Dendritic cell treated with granulocyte-macrophage colony-stimulating factor and Interleukin-4, amounts not matched to agents 40 ng/mL and 50 ng/mL, for 4 days (primary cell): Measurements from ENCODE around the gene SLC25A45.

ENCODE experiments used
- H3K27ac Mint-ChIP-seq: one replicate; pipeline ENCODE4 v1.8.0; 2022; ENCODE audit warnings: mild to moderate bottlenecking, mixed read lengths
- H3K27me3 Mint-ChIP-seq: one replicate; pipeline ENCODE4 v1.8.0; 2022; ENCODE audit warnings: mild to moderate bottlenecking, mixed read lengths
- H3K36me3 Mint-ChIP-seq: one replicate; pipeline ENCODE4 v1.8.0; 2022; ENCODE audit warnings: low read depth, mixed read lengths
- H3K4me1 Mint-ChIP-seq: one replicate; pipeline ENCODE4 v1.8.0; 2022; ENCODE audit warnings: low read depth, mixed read lengths
- H3K4me3 Mint-ChIP-seq: one replicate; pipeline ENCODE4 v1.8.0; 2022; ENCODE audit warnings: mild to moderate bottlenecking, moderate library complexity, mixed read lengths
- H3K9me3 Mint-ChIP-seq: one replicate; pipeline ENCODE4 v1.8.0; 2022; ENCODE audit warnings: mixed read lengths
- intact Hi-C: fragments of 100-400 bp; cut with micrococcal nuclease; formaldehyde crosslinking; loops from one replicate; pipeline ENCODE4 v1.15.0; 2022

Gene SLC25A45

DNA sequence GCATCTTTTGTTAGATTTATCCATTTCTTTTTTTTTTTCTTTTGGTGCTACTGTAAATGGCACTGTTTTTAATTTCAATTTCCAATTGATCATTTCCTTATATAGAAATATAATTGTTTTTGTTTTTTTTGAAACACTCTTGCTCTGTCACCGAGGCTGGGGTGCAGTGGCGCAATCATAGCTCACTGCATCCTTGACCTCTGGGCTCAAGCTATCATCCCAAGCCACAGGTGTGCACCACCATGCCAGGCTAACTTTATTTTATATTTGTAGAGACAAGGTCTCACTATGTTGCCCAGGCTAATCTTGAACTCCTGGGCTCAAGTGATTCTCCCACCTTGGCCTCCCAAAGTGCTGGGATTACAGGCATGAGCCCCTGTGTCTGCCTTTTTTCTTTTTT lies 20.3 kb upstream of the SLC25A45 start:
- Mint-ChIP-seq H3K27me3 (no peaks in the 10 kb centered on the region), H3K27ac (peak overlapping the region; percentile 90), H3K4me3 (no peak overlapping the region), H3K4me1 (peaks cover 51% of the 10 kb centered on the region), H3K36me3 (peaks cover 96% of the 10 kb centered on the region), H3K9me3 (no peaks in the 10 kb centered on the region)
- intact Hi-C loops: no loop called here

DNA sequence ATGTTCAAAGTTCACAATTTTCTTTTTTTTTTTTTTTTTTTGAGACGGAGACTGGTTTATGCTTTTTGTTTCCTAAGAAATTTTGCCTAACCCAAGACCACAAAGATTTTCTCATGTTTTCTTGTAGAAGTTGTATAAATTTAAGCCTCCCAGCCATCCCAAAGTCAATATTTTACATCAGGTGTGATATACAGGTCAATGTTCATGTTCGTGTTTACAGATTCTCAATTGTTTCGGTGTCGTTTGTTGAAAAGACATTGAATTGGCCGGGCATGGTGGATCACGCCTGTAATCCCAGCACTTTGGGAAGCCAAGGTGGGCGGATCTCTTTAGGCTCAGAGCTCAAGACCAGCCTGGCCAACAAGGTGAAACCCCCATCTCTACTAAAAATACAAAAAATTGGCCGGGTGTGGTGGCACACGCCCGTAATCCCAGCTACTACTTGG lies 19.4 kb upstream of the SLC25A45 start:
- Mint-ChIP-seq H3K27ac (peak overlapping the region; percentile 37), H3K4me1 (peaks cover 51% of the 10 kb centered on the region), H3K4me3 (no peak overlapping the region), H3K27me3 (no peaks in the 10 kb centered on the region), H3K9me3 (no peaks in the 10 kb centered on the region), H3K36me3 (peaks cover 96% of the 10 kb centered on the region)
- intact Hi-C loops: no loop called here

DNA sequence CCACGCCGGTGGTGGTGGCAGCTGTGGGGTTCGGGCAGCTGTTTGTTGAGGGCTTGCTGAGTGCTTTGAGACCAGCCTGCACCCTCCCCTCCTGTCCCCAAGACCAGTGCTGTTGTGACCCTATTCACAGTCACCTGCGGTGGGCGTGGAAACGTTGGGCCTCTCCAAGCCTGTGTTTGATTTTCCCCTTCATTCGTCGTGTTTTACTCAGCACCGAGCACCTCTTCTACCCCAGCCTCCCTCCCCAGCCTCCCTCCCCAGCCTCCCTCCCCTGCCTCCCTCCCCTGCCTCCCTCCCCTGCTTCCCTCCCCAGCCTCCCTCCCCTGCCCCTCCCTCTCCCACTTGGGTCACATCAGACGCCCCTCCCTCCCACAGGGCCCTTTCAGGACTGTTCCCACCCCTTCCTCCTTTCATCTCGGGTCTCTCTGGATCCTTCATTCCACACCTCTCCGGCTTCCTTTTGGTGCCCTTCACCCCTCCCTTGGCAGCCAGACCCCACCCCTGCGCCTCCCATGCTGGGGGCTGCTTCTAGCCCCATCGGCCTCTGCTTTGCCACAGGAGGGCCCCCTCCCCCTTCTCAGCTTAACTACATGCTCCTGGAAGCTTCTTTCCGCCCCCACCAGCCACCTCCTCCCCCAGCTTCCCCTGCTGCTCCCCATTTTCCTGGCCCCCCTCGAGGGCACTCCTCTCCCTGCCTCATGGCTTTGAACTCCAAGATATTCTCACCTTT lies 18.8 kb upstream of the SLC25A45 start:
- intact Hi-C loops: no loop called here
- peaks cover 96% of the 10 kb centered on the region for H3K36me3 Mint-ChIP-seq
- H3K27ac Mint-ChIP-seq: peak overlapping the region; percentile 37
- peaks cover 51% of the 10 kb centered on the region for H3K4me1 Mint-ChIP-seq
- H3K4me3 Mint-ChIP-seq: no peak overlapping the region
- H3K27me3 Mint-ChIP-seq: no peaks in the 10 kb centered on the region
- no peaks in the 10 kb centered on the region for H3K9me3 Mint-ChIP-seq

DNA sequence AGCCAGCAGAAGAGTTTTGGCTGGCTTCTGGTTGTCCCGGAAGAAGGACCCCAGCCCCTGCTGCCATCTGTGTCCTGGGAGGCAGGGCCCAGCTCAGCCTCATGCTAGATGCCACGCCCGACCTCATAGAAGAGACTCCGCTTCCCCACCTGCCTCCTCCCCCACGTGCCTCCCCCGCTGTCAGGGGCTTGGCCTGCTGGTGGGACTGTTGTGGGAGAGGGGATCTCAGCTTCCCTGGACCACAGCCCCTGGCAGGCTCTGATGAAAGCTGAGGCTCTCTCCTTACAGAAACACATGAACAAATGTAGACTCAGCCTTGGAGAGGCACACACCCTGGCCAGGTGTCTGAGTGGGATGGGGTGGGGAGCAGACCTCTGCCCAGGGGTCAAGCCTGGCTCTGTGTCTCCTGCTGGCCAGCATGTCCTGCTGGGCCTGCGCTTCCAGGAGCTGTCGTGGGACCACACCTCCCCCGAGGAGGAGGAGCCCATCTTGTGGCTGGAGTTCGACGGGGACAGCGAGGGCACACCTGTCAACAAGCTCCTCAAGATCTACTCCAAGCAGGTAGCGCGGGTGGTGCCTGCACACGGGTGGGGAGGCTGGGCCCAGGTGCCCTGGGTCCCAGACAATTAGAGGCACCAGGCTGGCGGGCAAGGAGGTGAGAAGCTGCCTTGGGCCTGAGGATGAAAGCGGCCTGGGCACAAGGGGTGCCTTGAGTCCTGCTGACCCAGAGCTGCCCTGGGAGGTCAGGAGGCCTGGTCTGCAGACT lies 18.0 kb upstream of the SLC25A45 start:
- peaks cover 96% of the 10 kb centered on the region for H3K36me3 Mint-ChIP-seq
- intact Hi-C loops: no loop called here
- peak overlapping the region; percentile 39 for H3K27ac Mint-ChIP-seq
- H3K9me3 Mint-ChIP-seq: no peaks in the 10 kb centered on the region
- H3K27me3 Mint-ChIP-seq: no peaks in the 10 kb centered on the region
- peaks cover 51% of the 10 kb centered on the region for H3K4me1 Mint-ChIP-seq
- no peak overlapping the region for H3K4me3 Mint-ChIP-seq

DNA sequence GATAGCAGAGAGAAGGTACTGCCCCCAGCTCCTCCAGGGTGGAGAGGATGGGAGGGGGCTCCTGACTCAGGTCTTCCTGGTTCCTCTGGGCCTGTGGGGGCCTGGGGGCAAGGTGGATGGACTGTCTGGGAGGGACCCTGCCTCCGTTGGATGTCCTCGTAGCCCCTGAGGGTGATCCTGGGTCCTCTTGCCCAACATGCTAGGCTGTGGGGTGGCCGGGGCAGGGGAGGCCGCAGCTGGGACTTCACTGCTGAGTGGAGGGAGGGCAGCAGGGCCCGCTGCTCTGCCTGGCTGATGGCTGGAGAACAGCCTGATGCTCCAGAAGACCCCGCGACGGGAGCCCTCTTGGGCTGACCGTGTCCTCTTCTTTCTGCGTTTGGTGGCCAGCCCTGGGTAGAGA lies 17.4 kb upstream of the SLC25A45 start:
- peak overlapping the region; percentile 39 for H3K27ac Mint-ChIP-seq
- peaks cover 96% of the 10 kb centered on the region for H3K36me3 Mint-ChIP-seq
- intact Hi-C loops: no loop called here
- no peaks in the 10 kb centered on the region for H3K9me3 Mint-ChIP-seq
- H3K4me1 Mint-ChIP-seq: peaks cover 51% of the 10 kb centered on the region
- no peaks in the 10 kb centered on the region for H3K27me3 Mint-ChIP-seq
- no peak overlapping the region for H3K4me3 Mint-ChIP-seq

DNA sequence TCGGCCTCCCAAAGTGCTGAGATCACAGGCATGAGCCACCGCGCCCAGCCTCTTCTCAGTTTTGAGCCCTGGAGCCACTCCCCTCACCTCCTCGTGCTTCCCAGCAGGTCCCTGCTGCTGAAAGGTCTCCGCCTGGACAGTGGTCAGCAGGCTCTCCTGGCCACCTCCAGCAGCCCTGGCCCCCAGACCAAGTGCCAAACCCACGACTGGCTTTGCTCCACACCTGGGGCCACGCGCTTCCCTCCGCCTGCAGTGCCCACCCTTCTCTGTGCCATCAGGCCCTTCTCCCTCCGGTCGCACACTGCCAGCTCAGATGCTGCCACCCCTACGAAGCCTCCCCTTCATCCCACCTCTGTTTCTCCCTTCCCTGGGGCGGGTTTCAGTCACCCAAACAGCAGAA lies 16.8 kb upstream of the SLC25A45 start:
- no peak overlapping the region for H3K4me3 Mint-ChIP-seq
- no peaks in the 10 kb centered on the region for H3K27me3 Mint-ChIP-seq
- no peak overlapping the region for H3K27ac Mint-ChIP-seq
- H3K36me3 Mint-ChIP-seq: peaks cover 96% of the 10 kb centered on the region
- H3K4me1 Mint-ChIP-seq: peaks cover 45% of the 10 kb centered on the region
- no peaks in the 10 kb centered on the region for H3K9me3 Mint-ChIP-seq
- intact Hi-C loops: no loop called here

DNA sequence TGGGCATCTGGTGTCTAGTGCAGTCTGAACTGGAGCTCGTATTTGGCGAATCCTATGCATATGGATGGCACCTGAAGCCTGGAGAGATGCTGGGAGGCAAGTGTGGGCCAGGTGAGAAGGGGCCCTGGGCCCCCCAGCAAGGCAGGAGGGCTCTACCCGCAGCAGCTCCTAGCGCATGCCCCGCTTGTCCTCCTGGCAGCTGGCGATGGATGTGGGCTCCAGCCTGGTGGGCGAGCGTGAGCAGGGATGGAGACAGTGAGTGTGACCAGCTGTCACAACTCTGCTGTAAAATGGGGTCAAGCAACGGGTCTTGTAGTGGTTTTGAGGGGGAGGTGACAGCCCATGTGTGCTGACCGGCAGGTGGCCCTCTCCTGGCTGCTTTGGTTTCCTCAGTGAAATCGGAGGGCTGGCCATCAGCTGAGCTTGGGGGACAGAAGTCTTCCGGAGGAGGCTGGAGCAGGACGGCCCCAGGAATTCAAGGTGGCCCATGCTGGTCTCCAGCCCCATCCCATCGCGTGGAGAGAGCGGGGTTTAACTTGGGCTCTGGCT lies 16.0 kb upstream of the SLC25A45 start:
- Mint-ChIP-seq H3K27me3 (no peaks in the 10 kb centered on the region), H3K4me3 (no peak overlapping the region), H3K9me3 (no peaks in the 10 kb centered on the region), H3K27ac (no peak overlapping the region), H3K36me3 (peaks cover 96% of the 10 kb centered on the region), H3K4me1 (peaks cover 37% of the 10 kb centered on the region)
- intact Hi-C loops: no loop called here

DNA sequence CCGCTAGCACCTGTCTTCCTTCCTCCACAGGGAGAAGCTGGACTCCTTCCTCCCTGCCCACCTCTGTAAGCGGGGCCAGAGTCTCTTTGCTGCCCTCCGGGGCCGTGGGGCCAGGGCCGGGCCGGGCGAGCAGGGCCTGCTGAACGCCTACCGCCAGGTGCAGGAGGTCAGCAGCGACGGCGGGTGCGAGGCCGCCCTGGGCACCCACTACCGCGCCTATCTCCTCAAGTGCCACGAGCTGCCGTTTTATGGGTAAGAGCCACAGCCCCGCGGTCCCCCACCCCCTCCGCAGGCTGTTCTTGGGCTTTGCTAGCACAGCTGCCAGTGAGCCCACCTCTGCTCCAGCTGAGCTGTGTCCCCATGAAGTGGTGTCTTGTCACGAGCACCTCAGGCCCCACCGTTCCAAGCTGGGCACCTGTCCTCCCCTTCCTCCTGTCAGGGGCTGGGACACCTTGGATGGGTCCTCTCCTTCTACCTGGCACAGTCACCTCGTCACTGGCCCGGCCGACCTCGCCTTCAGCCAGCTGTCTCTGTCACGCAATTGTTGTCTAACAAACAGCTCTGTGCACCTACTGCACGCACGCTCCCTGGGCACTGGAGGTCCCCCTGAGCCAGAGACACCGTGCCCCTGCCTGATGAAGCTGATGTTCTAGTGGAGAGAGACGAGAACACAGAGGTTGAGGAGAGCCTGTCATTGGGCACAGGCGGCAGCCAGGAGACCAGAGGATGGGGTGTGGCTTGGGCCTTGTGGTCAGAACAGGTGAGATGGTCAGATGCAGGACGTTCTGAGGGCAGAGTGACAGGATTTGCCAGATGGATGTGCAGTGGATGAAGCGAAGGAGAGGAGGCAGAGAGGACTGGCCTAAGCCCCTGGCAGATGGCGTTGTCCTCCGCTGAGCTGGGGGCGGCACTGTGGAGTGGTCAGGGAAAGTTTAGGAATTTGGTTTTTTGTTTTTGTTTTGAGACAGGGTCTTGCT lies 14.6 kb upstream of the SLC25A45 start:
- Mint-ChIP-seq H3K36me3 (peaks cover 100% of the 10 kb centered on the region), H3K4me1 (peaks cover 33% of the 10 kb centered on the region), H3K4me3 (no peak overlapping the region), H3K27ac (no peak overlapping the region), H3K27me3 (no peaks in the 10 kb centered on the region), H3K9me3 (no peaks in the 10 kb centered on the region)
- intact Hi-C loops: no loop called here

DNA sequence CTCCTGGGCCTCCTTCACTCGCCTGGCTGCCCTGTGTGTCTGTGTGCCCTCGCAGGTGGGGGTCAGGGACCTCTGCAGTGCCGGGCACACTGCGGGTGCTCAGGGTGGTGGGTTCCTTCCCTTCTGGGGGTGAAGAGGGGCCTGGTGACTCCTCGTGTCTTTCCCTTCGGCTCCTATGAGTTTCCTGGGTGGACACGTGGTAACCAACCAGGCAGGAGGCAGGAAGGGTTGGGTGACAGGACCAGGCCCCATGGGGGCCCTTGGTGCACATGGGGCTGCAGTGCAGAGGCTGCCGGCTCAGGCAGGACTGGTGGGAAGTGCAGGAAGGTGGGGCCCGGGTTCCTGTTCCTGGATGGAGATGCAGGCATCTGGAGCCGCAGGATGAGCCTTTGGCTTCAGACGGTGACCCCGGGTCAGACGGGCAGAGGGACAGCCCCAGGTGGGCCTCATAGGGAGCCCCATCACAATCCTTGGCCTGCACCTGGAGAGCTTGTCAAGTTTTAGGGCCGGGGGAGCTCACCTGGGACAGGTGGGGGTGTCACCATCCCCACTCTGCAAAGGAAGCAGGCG lies 13.6 kb upstream of the SLC25A45 start:
- Mint-ChIP-seq H3K9me3 (no peaks in the 10 kb centered on the region), H3K4me1 (peaks cover 30% of the 10 kb centered on the region), H3K4me3 (no peak overlapping the region), H3K27me3 (no peaks in the 10 kb centered on the region), H3K27ac (no peak overlapping the region), H3K36me3 (peaks cover 100% of the 10 kb centered on the region)
- intact Hi-C loops: no loop called here

DNA sequence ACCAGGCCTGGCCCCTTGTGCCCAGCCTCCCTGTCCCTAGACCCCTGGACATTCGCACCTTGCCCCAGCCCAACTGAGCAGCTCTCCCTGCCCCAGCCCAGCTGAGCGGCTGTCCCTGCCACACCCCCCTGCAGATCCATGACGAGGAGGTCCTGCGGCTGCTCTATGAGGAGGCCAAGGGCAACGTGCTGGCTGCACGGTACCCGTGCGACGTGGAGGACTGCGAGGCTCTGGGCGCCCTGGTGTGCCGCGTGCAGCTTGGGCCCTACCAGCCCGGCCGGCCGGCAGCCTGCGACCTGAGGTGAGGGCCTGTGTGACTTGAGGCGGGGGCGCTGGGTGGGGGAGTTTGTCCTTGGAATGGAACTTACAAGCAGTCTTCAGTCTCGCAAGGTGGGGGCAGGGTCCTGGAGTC lies 11.7 kb upstream of the SLC25A45 start:
- Mint-ChIP-seq H3K27me3 (no peaks in the 10 kb centered on the region), H3K4me3 (no peak overlapping the region), H3K36me3 (peaks cover 100% of the 10 kb centered on the region), H3K9me3 (no peaks in the 10 kb centered on the region), H3K4me1 (peaks cover 34% of the 10 kb centered on the region), H3K27ac (no peak overlapping the region)
- intact Hi-C loops: no loop called here

DNA sequence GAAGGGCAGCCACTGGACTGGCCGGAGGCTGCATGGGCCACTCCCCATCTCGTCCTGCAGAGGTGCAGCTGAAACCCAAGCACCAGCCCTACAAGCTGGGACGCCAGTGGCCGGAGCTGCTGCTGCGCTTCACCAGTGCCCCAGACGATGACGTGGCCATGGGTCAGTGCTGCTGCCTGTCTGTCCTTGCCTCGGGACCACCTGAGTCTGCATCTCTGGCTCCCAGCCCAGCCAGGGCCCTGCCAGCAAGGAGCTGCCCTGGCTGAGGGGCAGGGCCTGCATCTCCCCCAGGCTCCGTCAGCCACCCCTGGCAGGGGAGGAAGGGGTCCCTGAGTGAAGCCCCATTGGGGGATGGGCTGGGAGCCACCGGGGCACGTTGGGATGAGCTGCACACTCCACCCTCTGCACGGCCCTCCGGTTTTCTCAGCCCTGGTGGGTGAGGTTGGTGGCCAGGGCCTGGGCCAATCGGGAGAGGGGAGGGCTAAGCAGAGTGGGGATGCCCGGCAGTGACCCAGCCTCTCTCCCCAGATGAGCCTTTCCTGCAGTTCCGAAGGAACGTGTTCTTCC lies 11.2 kb upstream of the SLC25A45 start:
- Mint-ChIP-seq H3K27ac (no peak overlapping the region), H3K4me3 (no peak overlapping the region), H3K9me3 (no peaks in the 10 kb centered on the region), H3K27me3 (no peaks in the 10 kb centered on the region), H3K4me1 (peaks cover 39% of the 10 kb centered on the region), H3K36me3 (peaks cover 100% of the 10 kb centered on the region)
- intact Hi-C loops: no loop called here

DNA sequence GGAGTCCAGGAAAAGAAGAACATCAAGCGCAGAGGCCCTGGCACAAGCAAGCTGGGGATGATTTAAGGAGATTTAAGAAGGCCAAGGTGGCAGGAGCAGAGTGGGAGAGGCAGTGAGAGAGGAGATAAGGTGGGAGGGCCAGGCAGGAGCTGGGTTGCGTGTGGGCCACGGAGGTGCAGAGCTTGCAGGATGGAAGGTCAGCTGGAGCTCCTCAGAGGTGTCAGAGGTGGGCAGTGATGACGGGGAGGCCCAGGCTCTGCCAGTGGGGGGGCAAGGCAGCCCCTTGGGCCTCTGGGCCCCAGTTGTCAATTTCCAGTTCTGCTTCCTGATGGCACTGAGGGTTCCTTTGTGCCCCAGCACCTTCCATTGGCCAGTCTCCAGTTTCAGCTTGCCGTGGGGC lies 10.5 kb upstream of the SLC25A45 start:
- intact Hi-C loops: no loop called here
- H3K36me3 Mint-ChIP-seq: peaks cover 98% of the 10 kb centered on the region
- H3K4me3 Mint-ChIP-seq: no peak overlapping the region
- no peaks in the 10 kb centered on the region for H3K27me3 Mint-ChIP-seq
- no peak overlapping the region for H3K27ac Mint-ChIP-seq
- peaks cover 46% of the 10 kb centered on the region for H3K4me1 Mint-ChIP-seq
- no peaks in the 10 kb centered on the region for H3K9me3 Mint-ChIP-seq

DNA sequence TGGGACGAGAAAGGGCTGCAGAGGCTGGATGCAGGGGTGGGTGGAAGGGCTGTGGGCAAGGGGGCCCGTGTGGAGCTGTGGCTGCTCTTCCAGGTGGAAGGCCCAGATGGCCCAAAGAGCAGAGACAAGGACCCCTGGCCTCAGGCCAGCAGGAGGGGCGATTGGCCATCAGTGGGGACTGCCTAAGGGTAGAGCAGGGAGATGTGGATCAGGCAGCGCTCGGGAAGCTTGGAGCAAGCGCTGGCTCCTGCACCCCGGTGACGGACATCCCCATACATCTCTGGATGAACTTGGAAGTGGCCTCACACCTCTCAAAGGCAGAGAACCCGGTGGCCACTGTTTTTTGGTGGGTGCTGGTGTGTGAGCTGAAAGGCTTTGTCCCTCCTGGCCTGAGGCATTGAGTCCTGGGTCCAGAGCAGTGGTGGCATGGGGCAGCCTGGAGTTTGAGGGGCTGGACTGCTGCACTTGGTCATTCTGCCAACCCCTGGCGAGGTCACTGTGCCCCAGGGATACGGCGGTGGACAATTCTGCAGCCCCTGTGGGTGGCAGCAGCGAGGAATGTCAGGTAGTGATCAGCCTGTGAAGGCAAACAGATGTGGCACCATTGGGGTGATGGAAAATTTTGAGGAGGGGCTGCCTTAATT lies 9.9 kb upstream of the SLC25A45 start:
- Mint-ChIP-seq H3K4me3 (no peak overlapping the region), H3K9me3 (no peaks in the 10 kb centered on the region), H3K27me3 (no peaks in the 10 kb centered on the region), H3K27ac (no peak overlapping the region), H3K36me3 (peaks cover 92% of the 10 kb centered on the region), H3K4me1 (peaks cover 52% of the 10 kb centered on the region)
- intact Hi-C loops: no loop called here
